Loucy (cell line): Measurements from ENCODE around the gene PLSCR1.

ENCODE experiments used
- EZH2phosphoT487 ChIP-seq: fragments of 200-600 bp; IDR thresholded peaks from 2 replicates; pipeline ENCODE4 v1.6.1; 2018; ENCODE audit warnings: antibody characterized with exemption, mild to moderate bottlenecking, moderate library complexity, borderline replicate concordance
- TF ChIP-seq, protein P1 (sequence below): fragments of 200-600 bp; sonication (generic); conservative IDR thresholded peaks from 2 replicates; pipeline ENCODE4 v1.5.1; 2014; ENCODE audit warnings: mild to moderate bottlenecking, antibody characterized with exemption, low read length

- TF ChIP-seq, protein P1, sequence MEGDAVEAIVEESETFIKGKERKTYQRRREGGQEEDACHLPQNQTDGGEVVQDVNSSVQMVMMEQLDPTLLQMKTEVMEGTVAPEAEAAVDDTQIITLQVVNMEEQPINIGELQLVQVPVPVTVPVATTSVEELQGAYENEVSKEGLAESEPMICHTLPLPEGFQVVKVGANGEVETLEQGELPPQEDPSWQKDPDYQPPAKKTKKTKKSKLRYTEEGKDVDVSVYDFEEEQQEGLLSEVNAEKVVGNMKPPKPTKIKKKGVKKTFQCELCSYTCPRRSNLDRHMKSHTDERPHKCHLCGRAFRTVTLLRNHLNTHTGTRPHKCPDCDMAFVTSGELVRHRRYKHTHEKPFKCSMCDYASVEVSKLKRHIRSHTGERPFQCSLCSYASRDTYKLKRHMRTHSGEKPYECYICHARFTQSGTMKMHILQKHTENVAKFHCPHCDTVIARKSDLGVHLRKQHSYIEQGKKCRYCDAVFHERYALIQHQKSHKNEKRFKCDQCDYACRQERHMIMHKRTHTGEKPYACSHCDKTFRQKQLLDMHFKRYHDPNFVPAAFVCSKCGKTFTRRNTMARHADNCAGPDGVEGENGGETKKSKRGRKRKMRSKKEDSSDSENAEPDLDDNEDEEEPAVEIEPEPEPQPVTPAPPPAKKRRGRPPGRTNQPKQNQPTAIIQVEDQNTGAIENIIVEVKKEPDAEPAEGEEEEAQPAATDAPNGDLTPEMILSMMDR = no peak
- TF ChIP-seq EZH2phosphoT487 = no peak
Observed at GRCh38 chr3:146559388-146559787, 15.0 kb upstream of the PLSCR1 start.
